K562 (cell line): ENCODE data around the gene NRN1L. TPM values are rescaled to one million over a fixed set of nuclear protein-coding genes. Genes with fewer than 3 reads are reported as not detected.

Experiments
- ATAC-seq: fragments of 200-7000 bp; cut with Tn5 transposase; 3 replicates; pipeline ENCODE4 v1.9.1; 2020; ENCODE audit warnings: moderate library complexity
- BruUV-seq: library from RNA; stranded (reverse); fragments of 400-500 nt; replicated peaks from 2 replicates; lab custom pipeline; 2021; lab: Mats Ljungman, UMichigan
- CTCF ChIA-PET: fragments of 300-600 bp; formaldehyde crosslinking; extraction: SDS; loops from one replicate; lab custom pipeline; 2021; ENCODE audit warnings: low intra/inter-chr PET ratio; lab: Yijun Ruan, JAX
- POLR2A ChIA-PET: fragments of 300-600, 350-650 bp; sonication (Branson Sonifier 250); formaldehyde crosslinking; extraction: SDS; loops from one replicate; lab custom pipeline; 2021; ENCODE audit warnings: antibody characterized with exemption, inconsistent platforms; lab: Yijun Ruan, JAX
- DNase-seq, 4 experiments: peaks; one replicate each; pipeline versions ENCODE4 v3.0.0 to v3.0.0-alpha.2; 2011 to 2018; ENCODE audit warnings: low spot score in 3 of 4, mixed read lengths in 3 of 4; ENCODE audit errors: extremely low read depth in 1 of 4
- FAIRE-seq: peaks from 2 replicates; lab custom pipeline; 2011; peaks lifted over from hg19 to GRCh38; lab: Jason Lieb, UNC
- H2AFZ ChIP-seq: 2 replicates; pipeline ENCODE4 v1.6.0; 2011; ENCODE audit warnings: low read depth, low read length, control low read depth, inconsistent platforms
- H3K27ac ChIP-seq: fragments of 200-600 bp; 3 replicates; pipeline ENCODE4 v1.8.0; 2011; ENCODE audit warnings: low read depth, mild to moderate bottlenecking, control low read depth, inconsistent platforms, low read length, moderate library complexity, mixed read lengths; ENCODE audit errors: extremely low read depth
- H3K27me3 ChIP-seq, 2 experiments: fragments of 300-600 bp in 1 of 2; 2 replicates in 1 of 2; 3 replicates in 1 of 2; pipeline versions ENCODE4 v1.6.0 to v1.8.0; 2011; ENCODE audit warnings: inconsistent platforms in 2 of 2, low read length in 2 of 2, mild to moderate bottlenecking in 1 of 2, mixed read lengths in 1 of 2, moderate library complexity in 1 of 2; ENCODE audit not compliant: control insufficient read depth in 2 of 2, insufficient read depth in 2 of 2
- H3K36me3 ChIP-seq: fragments of 300-600 bp; 3 replicates; pipeline ENCODE4 v1.8.0; 2011; ENCODE audit warnings: mild to moderate bottlenecking, low read length, inconsistent platforms; ENCODE audit not compliant: control insufficient read depth, insufficient read depth
- H3K4me1 ChIP-seq, 2 experiments: fragments of 200-600 bp in 1 of 2; replicated peaks in 1 of 2; 2 replicates in 1 of 2; 3 replicates in 1 of 2; pipeline versions ENCODE4 v1.5.1 to v1.8.0; 2011; ENCODE audit warnings: inconsistent platforms in 2 of 2, low read length in 2 of 2, mild to moderate bottlenecking in 1 of 2, mixed read lengths in 1 of 2, moderate library complexity in 1 of 2; ENCODE audit not compliant: control insufficient read depth in 2 of 2, insufficient read depth in 2 of 2
- H3K4me2 ChIP-seq: 2 replicates; pipeline ENCODE4 v1.6.1; 2011; ENCODE audit warnings: low read length, control low read depth, inconsistent platforms, mixed read lengths; ENCODE audit not compliant: insufficient read depth
- H3K4me3 ChIP-seq: fragments of 200-600 bp; sonication (generic), shearing (Covaris generic); 2 replicates; pipeline ENCODE4 v1.5.1; 2016; ENCODE audit warnings: control low read depth, inconsistent platforms
- H3K79me2 ChIP-seq: fragments of 200-600 bp; 3 replicates; pipeline ENCODE4 v1.8.0; 2011; ENCODE audit warnings: low read length, inconsistent platforms; ENCODE audit not compliant: control insufficient read depth, insufficient read depth
- H3K9ac ChIP-seq, 2 experiments: 2 replicates each; pipeline versions ENCODE4 v1.6.0 to v1.6.1; 2011; ENCODE audit warnings: low read depth in 2 of 2, low read length in 2 of 2, control low read depth in 1 of 2, inconsistent platforms in 1 of 2, mild to moderate bottlenecking in 1 of 2, mixed read lengths in 1 of 2; ENCODE audit not compliant: insufficient read depth in 1 of 2
- H3K9me1 ChIP-seq: one replicate; pipeline ENCODE4 v1.6.0; 2011; ENCODE audit warnings: inconsistent platforms, mild to moderate bottlenecking, low read length, moderate library complexity; ENCODE audit not compliant: control insufficient read depth, insufficient read depth
- H3K9me3 ChIP-seq: replicated peaks from 2 replicates; pipeline ENCODE4 v1.5.1; 2011; ENCODE audit warnings: low read depth, low read length, inconsistent platforms; ENCODE audit not compliant: control insufficient read depth, insufficient read depth
- H4K20me1 ChIP-seq: replicated peaks from 2 replicates; pipeline ENCODE4 v1.6.1; 2011; ENCODE audit warnings: low read length, inconsistent platforms, mixed read lengths; ENCODE audit not compliant: control insufficient read depth, insufficient read depth
- DDX20 ChIP-seq: fragments of 450-650 bp; IDR thresholded peaks from 2 replicates; pipeline ENCODE4 v1.6.1; 2016; ENCODE audit warnings: missing genetic modification characterization, low read depth, mild to moderate bottlenecking, missing compliant biosample characterization, moderate library complexity
- GTF2F1 ChIP-seq: IDR thresholded peaks from 2 replicates; pipeline ENCODE4 v1.6.1; 2011; ENCODE audit warnings: low read depth, low read length, improper control_type of control experiment
- MAX ChIP-seq: sonication (generic); formaldehyde crosslinking; IDR thresholded peaks from 2 replicates; pipeline ENCODE4 v1.9.0; 2022; ENCODE audit warnings: mild to moderate bottlenecking, missing genetic modification reagents
- PRMT5 ChIP-seq: sonication (generic); formaldehyde crosslinking; IDR thresholded peaks from 2 replicates; pipeline ENCODE4 v1.5.0; 2020; ENCODE audit warnings: missing genetic modification reagents
- SMARCB1 ChIP-seq: IDR thresholded peaks from 2 replicates; pipeline ENCODE4 v1.6.1; 2011; ENCODE audit warnings: improper control_type of control experiment, low read depth; ENCODE audit not compliant: insufficient read length
- WGBS: fragments of 100-300 bp; shearing (Covaris generic); methylation state at CpG from one replicate; pipeline ENCODE4 v1.1.6; 2016; ENCODE audit warnings: low coverage, mixed read lengths; ENCODE audit not compliant: insufficient coverage; ENCODE audit errors: missing lambda C conversion rate; 5-methylcytosine and 5-hydroxymethylcytosine counted together
- in situ Hi-C: fragments of 300-500 bp; cut with MboI; formaldehyde crosslinking; loops from 4 replicates; pipeline ENCODE4 v1.15.0; 2018; ENCODE audit warnings: inconsistent platforms, mixed read lengths
- intact Hi-C: fragments of 100-400 bp; cut with micrococcal nuclease; formaldehyde crosslinking; loops from 2 replicates; pipeline ENCODE4 v1.14.2; 2022
- polyA plus RNA-seq, 8 experiments: library from polyadenylated mRNA; depleted of rRNA in 4 of 8; stranded (reverse) in 5 of 8; unstranded in 3 of 8; fragments of >200 nt; fragmentation: Nextera tagmentation in 2 of 8; fragmentation: Illumina TruSeq in 1 of 8; extraction: Ambion mirVana in 2 of 8; extraction: Trizol in 1 of 8; gene quantifications; 2 replicates each; pipeline versions ENCODE4 v1.2.1 to v1.2.3, GENCODE V29; 2011 to 2014; ENCODE audit warnings: inconsistent platforms in 1 of 8, missing spikeins in 1 of 8
- total RNA-seq, 7 experiments: library from RNA; depleted of rRNA in 6 of 7; stranded (reverse); fragments of >200 nt in 6 of 7; fragmentation: Illumina TruSeq in 2 of 7; extraction: Trizol in 2 of 7; gene quantifications; 2 replicates each; pipeline versions ENCODE4 v1.2.1 to v1.2.3, GENCODE V29; 2011 to 2021; ENCODE audit warnings: low replicate concordance in 1 of 7
- TF ChIP-seq, protein P1 (sequence below): sonication (generic); formaldehyde crosslinking; IDR thresholded peaks from 2 replicates; pipeline ENCODE4 v1.8.1; 2023; ENCODE audit warnings: mild to moderate bottlenecking, missing genetic modification reagents
- TF ChIP-seq, protein P2 (sequence below): fragments of 250-450 bp; sonication (Bioruptor Pico); IDR thresholded peaks from 2 replicates; pipeline ENCODE4 v1.4.0; 2020; ENCODE audit warnings: mild to moderate bottlenecking, moderate library complexity, borderline replicate concordance

Gene NRN1L
- total and polyA plus RNA-seq, 9 of the 15 experiments (the other 6 are each of a cell fraction or from before 2014, with no cell fraction given): 0.22 to 0.86 (median 0.61) TPM; not detected in 5

- no peak overlapping the region for H2AFZ ChIP-seq
- WGBS: 86% methylated on average over 11 of the region's 11 CpGs
- TSS peak; percentile 20 for BruUV-seq
- peak overlapping the region; percentile 94 to 98; a peak in 3 of 4 replicates for H3K9ac ChIP-seq
- H3K9me1 ChIP-seq: no peaks in the 10 kb centered on the region
- H3K4me2 ChIP-seq: peak overlapping the region; percentile 97
- no peaks in the 10 kb centered on the region for H3K27me3 ChIP-seq
- peaks cover 14% of the 10 kb centered on the region for H3K36me3 ChIP-seq
- H3K27ac ChIP-seq: no peak overlapping the region; the same call in 2 of the 3 replicates
- H4K20me1 ChIP-seq: no peaks in the 10 kb centered on the region; the same call in 1 of the 2 replicates
- CTCF ChIA-PET: no interaction called here
- POLR2A ChIA-PET: interaction anchor here (0.5 to 2.1 kb wide), 6 partner anchors 8 to 941 kb away, joined by 3 to 8 read pairs (median 4); partner anchors contain the start of gene GFOD2
- FAIRE-seq: no peak
- H3K4me1 ChIP-seq: peaks cover 37 to 57% of the 10 kb centered on the region in 2 experiments
- intact Hi-C loops: no loop called here
- in situ Hi-C loops: no loop called here
- TF ChIP-seq, protein P1, sequence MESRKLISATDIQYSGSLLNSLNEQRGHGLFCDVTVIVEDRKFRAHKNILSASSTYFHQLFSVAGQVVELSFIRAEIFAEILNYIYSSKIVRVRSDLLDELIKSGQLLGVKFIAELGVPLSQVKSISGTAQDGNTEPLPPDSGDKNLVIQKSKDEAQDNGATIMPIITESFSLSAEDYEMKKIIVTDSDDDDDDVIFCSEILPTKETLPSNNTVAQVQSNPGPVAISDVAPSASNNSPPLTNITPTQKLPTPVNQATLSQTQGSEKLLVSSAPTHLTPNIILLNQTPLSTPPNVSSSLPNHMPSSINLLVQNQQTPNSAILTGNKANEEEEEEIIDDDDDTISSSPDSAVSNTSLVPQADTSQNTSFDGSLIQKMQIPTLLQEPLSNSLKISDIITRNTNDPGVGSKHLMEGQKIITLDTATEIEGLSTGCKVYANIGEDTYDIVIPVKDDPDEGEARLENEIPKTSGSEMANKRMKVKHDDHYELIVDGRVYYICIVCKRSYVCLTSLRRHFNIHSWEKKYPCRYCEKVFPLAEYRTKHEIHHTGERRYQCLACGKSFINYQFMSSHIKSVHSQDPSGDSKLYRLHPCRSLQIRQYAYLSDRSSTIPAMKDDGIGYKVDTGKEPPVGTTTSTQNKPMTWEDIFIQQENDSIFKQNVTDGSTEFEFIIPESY (CRISPR knock-in tag): no peak
- TF ChIP-seq SMARCB1: no peak
- TF ChIP-seq GTF2F1: no peak
- no peak for TF ChIP-seq DDX20 (tag)
- TF ChIP-seq, protein P2, sequence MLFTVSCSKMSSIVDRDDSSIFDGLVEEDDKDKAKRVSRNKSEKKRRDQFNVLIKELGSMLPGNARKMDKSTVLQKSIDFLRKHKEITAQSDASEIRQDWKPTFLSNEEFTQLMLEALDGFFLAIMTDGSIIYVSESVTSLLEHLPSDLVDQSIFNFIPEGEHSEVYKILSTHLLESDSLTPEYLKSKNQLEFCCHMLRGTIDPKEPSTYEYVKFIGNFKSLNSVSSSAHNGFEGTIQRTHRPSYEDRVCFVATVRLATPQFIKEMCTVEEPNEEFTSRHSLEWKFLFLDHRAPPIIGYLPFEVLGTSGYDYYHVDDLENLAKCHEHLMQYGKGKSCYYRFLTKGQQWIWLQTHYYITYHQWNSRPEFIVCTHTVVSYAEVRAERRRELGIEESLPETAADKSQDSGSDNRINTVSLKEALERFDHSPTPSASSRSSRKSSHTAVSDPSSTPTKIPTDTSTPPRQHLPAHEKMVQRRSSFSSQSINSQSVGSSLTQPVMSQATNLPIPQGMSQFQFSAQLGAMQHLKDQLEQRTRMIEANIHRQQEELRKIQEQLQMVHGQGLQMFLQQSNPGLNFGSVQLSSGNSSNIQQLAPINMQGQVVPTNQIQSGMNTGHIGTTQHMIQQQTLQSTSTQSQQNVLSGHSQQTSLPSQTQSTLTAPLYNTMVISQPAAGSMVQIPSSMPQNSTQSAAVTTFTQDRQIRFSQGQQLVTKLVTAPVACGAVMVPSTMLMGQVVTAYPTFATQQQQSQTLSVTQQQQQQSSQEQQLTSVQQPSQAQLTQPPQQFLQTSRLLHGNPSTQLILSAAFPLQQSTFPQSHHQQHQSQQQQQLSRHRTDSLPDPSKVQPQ (CRISPR knock-in tag): no peak
- TF ChIP-seq PRMT5 (CRISPR knock-in tag): no peak
- no peak for TF ChIP-seq MAX (CRISPR knock-in tag)
- TF ChIP-seq, all 486 proteins: peak for 0
- DNase-seq (no peak), ATAC-seq (no peak)
- H3K9me3 ChIP-seq: no peaks in the 10 kb centered on the region
- peak overlapping the region; percentile 83 for H3K4me3 ChIP-seq
- peaks cover 58% of the 10 kb centered on the region for H3K79me2 ChIP-seq
These were observed 41.3 kb upstream of the NRN1L start for GRCh38 chr16:67843343-67843765.
